Stimulated activated CD8-positive, alpha-beta memory T cell treated with anti-CD3 and anti-CD28 coated beads, Interleukin-15, amount 100 ng/mL, for 4 hours (primary cell): ENCODE measurements around the gene PLCG1.
"Not testable (repeated sequence)": the region's sequence is repeated elsewhere in the genome, so short reads cannot be mapped to it uniquely, and the experiment has no call there.

Experiments used
- DNase-seq, 2 donors: peaks; one replicate each; pipeline ENCODE4 v3.0.0-alpha.2; 2020; ENCODE audit warnings: low read depth in 2 of 2

Gene PLCG1

DNA sequence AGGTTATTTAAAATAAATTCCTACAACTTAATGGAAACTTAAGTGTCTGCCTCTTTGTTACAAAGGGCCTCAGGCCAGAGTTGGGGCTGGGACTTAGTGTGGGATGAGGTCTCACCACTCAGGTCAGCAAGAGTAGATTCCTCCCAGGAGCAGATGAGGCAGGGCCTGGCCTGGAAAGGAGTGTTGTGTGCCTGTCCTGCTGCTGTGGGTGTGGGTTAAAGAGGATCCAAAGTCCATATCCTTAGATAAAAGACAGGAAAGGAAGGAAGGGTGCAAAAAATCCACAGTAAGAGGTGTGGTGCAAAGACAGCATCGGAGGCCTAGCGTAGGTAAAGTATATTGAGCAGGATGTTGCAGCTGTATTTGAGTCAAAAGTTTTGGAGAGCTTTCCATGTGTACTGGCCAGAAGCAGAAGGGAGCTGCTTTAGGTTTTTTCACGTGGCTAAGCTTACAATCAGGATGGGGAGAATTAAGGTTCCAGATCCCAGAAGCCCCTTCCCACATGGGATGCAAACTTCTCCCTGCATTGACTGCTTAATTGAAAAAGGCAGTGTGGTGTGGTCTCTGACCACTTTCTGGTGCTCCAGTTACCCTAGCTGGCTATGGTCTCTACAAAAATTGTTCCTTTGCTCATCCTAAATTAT, 12.8 kb upstream of the PLCG1 start:
- DNase-seq, result no peak

DNA sequence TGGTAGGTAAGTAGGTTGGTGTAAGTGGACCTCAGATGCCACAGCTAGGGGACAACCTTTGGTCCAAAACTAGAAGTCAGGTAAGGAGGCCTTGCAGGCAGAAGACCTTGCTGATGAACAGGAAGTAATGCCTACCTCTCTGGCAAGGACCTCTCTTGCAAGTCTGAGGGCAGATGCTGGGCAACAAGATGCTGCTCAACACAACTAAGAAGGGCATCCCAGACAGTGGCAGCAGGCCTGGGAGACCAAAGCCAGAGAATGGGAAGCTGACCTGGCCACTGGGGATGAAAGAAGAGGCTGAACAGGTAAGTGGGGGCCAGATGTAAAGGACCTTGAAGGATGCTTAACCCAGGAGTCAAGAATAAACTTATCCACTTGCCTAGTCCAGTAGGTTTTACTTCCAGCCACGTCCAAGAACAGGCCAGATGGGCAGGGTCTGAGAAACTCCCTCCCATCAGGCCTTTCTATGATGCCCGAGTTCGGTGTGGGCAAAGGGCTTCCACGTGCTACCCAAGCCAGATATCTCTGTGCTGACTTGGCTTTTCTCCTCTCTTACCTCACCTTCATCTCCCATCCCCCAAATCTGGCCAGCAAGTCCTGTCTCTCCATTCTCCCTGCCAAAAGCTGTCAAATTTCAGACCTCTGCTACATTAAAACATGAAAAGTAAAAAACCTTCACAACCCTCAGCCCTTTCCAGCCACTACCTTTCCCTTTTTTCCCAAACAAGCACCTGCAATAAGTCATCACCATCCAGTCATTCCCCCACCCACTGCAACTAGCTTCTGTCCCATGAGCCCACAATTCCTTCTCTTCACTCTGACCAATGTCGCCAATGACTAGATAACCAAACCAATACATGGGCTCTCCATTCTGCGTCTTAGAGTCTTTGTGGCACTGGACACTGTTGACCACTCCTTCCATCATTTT, 11.5 kb upstream of the PLCG1 start:
- DNase-seq, result no peak

DNA sequence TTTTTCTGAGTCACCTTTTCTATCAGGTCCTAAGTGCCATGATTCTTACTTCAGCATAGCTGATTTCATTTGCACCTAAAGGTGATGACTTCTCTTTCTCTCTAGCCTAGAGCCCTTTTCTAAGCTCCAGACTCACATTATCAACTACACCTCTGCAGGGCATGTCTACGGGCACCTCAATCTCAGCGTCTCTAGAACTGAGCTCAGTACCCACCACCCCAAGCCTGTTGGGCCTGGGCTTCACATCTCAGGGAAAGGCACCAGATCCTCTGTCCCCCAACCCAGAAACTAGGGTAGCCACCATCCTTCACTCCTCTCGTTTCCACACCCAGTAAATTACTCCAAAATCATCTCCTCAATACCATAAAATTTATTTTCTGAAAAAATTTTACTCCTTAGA, 10.6 kb upstream of the PLCG1 start:
- DNase-seq, result no peak

DNA sequence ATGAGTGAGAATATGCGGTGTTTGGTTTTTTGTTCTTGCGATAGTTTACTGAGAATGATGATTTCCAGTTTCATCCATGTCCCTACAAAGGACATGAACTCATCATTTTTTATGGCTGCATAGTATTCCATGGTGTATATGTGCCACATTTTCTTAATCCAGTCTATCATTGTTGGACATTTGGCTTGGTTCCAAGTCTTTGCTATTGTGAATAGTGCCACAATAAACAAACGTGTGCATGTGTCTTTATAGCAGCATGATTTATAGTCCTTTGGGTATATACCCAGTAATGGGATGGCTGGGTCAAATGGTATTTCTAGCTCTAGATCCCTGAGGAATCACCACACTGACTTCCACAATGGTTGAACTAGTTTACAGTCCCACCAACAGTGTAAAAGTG, 9.0 kb upstream of the PLCG1 start:
- DNase-seq, result not testable (repeated sequence)

DNA sequence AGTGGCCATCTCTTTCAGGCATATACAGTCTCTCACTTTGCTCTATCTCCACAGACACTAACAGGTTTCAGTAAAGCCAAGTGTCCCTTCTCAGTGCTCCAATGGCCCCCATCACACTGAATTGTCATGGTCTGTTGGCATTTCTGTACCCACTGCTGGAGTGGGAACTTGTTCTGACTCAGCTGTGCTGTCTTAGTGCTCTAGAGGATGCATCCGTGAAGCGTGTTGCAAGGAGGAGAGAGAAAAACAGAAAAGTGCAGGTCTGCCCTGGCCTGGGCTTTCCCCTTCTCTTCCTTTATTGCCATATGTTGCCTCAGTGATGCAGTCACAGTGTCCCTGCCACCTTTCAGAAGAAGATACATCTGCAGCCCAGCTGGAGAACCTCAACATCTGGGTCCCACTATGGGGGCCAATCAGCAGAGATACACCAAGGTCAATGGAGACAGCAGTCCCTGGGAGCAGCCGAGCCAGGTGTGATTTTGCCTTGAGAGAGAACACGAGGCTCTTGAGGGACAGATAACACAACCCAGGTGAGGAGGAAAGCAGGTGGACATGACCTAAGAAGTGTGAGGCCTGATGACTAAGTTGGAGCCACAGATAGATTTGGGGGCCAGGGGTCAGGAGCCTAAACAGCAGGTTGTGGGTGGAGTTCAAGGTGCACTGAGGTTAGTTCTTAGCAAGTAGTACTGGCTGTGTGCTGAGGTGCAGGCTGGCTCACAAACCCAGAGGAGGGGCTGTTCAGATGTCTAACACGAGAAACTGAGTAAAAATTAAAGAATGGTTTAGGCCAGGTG, 5.6 kb upstream of the PLCG1 start:
- no peak for DNase-seq

DNA sequence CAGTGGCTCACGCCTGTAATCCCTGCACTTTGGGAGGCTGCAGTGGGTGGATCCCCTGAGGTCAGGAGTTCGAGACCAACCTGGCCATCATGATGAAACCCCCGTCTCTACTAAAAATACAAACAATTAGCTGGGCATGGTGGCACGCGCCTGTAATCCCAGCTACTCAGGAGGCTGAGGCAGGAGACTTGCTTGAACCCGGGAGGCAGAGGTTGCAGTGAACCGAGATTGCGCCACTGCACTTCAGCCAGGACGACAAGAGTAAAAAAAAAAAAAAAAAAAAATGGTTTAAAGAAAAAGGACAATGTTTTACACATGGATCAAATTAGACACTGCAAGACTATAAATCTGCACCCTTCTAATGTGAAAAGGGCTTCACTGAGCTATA, 5.0 kb upstream of the PLCG1 start:
- DNase-seq, result not testable (repeated sequence)

DNA sequence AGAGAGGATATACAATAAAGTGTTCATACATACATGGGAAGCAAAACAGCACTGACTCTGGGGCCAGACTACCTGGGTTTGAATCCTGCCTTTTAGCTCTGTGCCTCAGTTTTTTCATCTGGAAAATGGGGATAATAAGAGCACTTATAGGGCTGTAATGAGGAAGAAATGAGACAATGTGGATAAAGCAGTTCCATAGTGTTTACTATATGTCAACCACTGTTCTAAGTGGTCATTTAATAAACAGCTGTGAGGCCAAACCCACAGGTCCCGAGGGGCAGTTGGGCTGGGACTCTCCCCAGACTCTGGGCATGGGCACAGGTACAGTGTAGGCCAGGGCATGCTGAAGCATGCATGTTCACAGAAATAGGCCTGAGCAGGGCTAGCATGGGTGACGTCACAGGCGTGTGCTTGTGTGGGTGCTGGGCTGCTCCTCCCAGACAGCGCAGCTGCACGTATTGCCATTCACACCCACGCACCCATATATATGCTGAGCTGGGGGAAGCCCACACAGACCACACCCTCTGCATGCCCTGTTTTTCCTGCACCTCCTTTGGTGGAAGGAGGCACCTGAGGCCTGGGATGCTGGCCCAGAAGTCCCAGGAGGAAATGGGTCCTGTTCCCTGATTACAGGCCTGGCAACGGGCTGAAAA, 3.5 kb upstream of the PLCG1 start:
- no peak for DNase-seq

DNA sequence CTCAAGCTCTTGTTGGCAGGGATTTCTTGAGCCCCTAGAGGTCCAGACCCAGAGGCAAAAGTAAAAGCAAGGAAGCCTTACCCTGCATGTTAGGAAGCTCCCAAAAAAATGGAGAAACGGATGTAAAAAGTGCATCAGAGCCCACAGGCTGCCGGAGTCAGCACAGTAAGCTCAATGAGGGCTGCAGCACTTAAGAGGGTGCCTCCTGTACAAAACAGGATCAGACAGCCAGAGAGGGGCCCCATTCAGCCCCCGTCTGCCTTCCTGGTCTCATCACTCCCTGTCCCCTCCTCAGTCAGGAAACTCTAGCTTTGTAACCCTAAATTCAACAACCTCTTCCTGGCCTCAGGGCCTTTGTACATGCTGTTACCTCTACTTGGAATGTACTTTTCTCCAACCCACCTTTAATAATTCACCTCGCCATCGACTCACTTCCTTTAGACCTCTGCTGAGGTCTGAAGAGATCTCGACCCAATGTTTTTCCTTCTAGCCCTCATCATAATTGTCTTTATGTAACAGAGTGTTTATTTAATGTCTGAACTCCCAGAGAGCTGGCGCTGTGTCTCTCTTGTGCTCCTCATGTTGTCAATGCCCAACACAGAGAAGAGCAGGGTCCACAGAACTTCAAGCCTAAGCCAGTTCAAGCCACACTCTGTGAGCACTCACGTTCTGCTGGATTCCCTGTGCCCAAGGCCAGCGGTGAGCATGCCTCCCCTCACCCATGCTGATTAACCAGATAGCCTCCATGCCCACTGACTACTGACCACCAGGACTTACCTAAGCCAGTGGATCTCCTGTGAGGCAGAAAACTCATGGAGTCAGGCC, 2.8 kb upstream of the PLCG1 start:
- DNase-seq, result no peak

DNA sequence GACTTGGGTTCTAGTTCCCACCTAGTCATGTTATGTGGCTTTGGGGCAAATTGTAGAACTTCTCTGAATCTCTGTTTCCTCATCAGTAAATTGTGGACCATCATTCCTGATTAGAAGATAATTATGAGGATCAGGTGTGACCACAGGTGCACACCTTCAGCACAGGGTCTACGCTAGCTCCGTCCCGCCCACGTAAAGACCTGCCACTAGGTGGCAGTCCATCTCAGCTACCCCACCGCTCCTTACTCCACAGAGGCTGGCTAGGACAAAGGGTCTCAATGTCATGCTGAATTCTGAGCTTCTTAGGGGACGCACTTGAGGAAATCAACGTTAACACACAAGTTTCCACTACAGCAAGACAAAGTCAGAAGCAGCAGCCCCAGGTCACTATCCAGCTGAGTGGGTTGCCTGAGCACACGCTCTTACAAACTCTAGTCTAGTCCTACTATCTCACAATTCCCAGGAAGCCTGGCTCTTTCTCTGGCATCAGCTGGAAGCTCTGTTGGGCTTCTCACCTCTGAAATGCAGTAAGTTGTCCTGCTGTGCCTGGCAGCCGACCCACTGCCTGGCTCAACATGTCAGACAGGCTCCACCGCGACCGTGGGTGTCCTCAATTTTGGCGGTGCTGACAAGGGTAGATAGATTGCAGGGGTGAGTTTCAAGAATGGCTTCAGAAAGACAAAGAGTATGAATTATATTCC, 2.0 kb upstream of the PLCG1 start:
- no peak for DNase-seq

DNA sequence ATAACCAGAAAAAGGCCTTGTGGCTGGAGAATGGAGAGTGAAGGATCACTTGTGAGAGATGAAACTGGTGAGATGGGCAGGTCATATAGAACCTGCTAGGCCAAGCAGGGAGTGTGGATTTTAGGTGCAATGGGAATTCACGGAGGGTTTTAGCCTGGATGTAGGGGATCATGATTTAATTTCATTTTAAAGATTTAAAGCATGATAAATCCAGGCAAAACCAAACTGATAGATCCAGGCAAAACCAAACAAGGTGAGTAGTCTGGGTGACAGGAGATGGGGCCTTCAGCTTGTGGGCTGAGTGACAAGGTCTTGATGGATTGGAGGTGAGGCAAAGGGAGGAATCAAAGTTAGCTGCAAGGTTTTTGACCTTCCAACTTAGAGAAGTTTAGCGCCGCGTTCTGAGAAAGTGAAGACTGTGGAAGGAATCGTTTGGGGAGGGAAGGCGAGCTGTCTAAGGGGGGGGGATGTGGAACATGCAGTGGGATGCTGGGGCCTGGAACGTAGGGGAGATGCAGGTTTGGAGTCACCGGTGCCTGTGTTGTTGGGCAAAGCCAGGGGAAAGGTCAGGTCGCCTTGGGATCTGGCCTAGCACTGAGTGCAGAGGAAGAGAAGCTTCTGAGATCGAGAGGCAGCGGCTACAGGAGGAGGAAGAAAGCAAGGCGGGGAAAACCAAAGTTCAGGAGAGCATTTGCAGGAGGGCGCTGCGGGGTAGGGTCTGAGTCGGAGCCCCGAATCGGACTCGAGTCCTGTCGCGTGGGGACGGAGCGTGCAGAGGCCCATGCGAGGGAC, 1.3 kb upstream of the PLCG1 start:
- DNase-seq, result no peak

DNA sequence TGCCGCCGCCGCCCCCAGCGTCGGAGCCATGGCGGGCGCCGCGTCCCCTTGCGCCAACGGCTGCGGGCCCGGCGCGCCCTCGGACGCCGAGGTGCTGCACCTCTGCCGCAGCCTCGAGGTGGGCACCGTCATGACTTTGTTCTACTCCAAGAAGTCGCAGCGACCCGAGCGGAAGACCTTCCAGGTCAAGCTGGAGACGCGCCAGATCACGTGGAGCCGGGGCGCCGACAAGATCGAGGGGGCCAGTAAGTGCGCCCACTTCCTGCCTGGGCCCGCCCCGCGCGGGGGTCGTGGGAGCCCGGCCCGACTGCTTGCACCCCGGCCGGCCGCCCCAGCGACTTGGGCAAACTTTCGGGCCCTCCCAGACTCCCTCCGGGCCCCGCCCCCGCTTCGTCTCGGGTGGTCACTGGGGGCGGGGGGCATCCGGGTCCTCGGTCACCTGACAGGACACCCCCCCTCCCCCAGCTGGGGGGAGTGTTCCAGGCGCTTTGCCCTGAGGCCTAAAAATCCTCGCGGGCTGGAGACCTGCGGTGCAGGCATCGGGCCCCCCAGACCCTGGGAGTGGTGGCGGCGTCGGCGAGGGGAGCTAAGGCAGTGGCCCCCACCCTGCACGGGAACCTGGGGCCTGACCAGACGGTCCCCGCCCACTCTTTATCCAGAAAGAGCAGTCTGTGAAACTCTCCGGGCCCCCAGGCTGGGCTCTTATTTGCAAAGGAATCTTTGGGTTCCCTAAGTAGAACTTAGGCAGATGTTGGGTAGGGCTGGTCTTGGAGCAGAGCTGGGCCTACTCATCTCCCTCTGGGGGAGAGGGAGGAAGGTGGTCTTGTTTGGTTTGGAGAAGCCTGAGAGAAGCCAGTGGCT, 501 bp downstream of the PLCG1 start:
- peak in 1 of 2 donors; percentile 36 for DNase-seq

DNA sequence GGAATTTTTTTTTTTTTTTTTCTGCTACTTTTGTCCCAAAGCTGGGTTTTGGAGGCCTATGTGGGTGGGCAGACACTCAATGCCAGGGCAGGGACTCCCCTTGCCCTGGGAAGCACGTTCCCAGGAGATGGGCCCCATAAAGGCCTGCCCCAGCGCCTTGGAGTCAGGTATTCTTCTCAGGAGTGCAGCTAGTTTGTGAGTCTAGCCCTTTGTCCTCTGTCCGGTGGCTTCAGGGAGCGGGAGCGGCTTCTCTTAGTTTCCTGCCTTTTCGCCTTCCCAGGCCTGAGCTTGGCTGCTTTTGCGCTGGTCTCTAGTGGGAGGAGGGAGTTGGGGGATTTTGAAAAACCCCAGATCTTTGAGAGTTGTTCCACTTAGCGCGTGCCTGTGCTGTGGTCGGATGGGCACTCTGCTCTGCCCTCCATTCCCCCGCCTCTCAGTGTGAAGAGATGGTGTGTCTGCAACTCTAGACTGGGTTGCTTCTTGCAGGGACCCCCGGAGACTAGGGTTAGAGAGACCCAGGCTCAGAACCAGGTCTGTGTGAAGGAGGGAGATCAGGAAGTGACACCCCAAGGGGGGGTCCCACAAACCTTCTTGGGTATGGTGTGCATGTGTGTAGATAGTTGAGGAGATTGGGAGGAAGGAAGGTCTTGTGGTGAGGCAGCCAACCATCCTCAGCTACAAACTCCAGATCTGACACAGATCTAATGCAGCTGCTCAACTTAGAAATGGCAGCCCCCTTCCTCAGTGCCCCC, 1.3 kb downstream of the PLCG1 start:
- DNase-seq, result no peak

DNA sequence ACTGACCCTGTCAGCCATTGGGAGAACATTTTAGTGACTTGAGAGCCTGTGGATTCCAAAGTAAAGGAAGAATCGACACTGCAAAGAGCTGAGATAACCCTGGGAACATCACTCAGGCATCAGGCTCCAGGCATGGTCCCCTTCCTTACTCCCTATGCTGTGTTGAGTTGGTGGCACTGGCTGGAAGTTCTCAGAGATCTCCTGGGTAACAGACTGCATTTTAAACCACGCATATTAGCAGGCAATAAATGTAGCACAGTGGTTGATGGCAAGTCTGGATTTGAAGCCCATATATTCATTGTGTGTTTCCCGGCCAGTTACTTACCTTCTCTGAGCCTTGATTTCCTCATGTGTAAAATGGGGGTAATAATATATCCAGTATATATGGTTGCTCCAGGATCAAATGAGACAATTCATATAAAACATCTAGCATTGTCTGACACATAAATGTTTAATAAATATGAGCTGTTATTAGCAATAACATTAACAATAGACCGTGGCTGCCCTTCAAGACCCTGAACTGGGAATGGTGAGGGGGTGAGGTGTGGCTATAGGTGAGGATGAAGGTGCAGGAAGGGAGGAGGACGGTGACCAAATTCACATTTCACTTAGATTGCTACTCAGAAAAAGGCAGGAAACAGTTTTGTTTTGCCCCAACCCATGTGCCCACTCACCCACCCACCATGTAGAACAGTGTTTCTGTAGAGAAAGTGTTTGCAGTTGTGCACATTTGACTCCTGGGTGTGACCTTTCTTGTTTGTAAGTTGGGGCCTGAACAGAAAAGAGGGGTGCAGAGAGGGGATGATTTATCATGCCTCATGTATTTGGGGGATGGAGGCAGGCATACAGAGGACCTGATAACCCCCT, 2.1 kb downstream of the PLCG1 start:
- no peak for DNase-seq

DNA sequence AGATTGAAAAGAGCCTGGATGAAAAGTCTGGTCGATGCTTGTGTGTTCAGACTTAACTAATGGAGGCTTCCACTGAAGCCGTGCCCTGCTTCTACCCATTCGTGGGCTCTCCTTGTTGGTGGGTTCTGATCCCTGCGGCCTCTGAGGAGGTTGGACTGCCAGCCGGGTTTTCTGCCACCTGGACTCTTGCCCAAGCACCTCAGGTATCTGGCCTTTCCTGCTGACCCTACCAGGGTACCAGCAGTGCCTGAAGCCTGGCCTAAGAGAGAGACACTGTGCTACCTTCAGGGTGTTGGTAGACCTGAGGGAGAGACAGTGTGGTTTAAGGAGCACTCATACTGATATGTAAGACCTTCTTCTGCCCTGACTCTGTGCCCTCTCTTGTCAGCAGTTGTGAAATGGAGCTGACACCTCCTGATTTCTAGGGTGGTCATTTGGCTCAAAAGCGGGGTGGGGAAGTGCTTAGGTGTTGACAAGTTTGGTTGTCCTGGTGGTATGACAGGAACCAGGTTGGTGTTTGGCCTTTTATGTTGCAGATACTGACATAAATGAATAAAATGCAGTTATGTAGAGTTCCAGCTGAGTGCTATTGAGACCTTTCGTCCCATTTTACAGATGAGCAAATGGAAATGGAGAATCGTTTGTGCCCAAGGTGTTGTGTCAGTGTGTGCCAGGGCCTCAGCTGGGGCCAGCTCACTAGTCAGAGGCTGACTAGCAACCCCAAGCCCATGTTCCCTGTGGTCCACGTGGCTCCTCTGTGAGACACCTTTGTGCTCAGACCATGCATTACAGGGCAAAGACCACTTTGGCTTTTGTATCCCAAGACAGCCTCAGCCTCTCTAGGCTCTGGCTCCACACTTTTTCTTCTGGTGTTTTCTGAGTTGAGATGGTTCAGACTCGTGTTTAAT, 3.1 kb downstream of the PLCG1 start:
- no peak for DNase-seq

DNA sequence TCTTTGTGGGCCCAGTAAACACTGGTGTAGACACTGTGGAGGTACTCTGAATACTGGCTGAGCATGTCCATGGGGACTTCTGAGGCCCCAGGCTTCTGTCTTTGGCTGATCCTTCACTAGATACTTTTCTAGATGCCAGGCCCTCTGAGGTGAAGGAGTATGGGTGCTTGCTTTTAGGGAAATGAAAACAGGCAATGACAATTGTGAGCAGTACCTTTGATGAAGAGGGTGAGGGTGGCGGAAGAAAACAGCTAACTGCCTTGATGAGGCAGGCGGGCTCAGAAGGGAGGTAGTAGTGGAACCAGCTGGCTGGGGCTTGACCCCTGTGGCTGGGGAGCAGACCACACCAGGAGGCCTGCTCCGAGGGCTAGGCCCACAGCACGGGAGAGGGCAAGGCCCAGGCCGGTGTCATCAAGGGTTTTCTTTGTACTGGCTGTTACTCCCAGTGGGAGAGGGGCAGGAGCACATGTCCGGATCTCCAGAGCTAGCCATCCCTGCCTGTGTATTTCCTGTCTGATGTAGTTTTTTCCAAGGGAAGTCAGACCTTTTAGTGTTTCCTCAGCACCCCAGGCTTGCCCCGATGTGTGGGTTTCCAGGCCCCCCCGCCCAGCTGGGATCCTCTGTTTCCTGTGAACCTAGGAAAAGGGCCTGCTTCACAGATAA, 3.9 kb downstream of the PLCG1 start:
- DNase-seq, result no peak
